Liver (tissue), 9 donors: ENCODE data around the gene LYST. TPM values are rescaled to one million over a fixed set of nuclear protein-coding genes. Genes with fewer than 3 reads are reported as not detected.

Source experiments
- DNase-seq: peaks from one replicate; pipeline ENCODE4 v3.0.0-alpha.2; 2017; ENCODE audit warnings: low spot score
- H3K27ac ChIP-seq, 2 donors: one replicate each; pipeline ENCODE4 v1.7.0; 2013; ENCODE audit warnings: inconsistent platforms in 2 of 2, low read length in 2 of 2, control low read depth in 1 of 2, low read depth in 1 of 2, mild to moderate bottlenecking in 1 of 2
- H3K27me3 ChIP-seq, 4 donors: one replicate each; pipeline versions ENCODE4 v1.6.1 to v1.7.0; 2013; ENCODE audit warnings: low read length in 3 of 4, inconsistent platforms in 1 of 4, mild to moderate bottlenecking in 1 of 4, moderate library complexity in 1 of 4; ENCODE audit not compliant: control insufficient read depth in 4 of 4, insufficient read depth in 4 of 4
- H3K36me3 ChIP-seq, 4 donors: one replicate each; pipeline versions ENCODE4 v1.6.1 to v1.7.0; 2013; ENCODE audit warnings: low read length in 3 of 4, mild to moderate bottlenecking in 3 of 4, low read depth in 1 of 4, moderate library complexity in 1 of 4; ENCODE audit not compliant: control insufficient read depth in 4 of 4, insufficient read depth in 3 of 4
- H3K4me1 ChIP-seq, 4 donors: one replicate each; pipeline versions ENCODE4 v1.6.1 to v1.7.0; 2013; ENCODE audit warnings: low read length in 3 of 4, mild to moderate bottlenecking in 3 of 4, moderate library complexity in 1 of 4; ENCODE audit not compliant: control insufficient read depth in 4 of 4, insufficient read depth in 4 of 4
- H3K4me3 ChIP-seq, 3 donors: one replicate each; pipeline versions ENCODE4 v1.6.1 to v1.7.0; 2013; ENCODE audit warnings: low read length in 3 of 3, control low read depth in 1 of 3, low read depth in 1 of 3, mild to moderate bottlenecking in 1 of 3
- H3K9ac ChIP-seq, 2 donors: one replicate each; pipeline ENCODE4 v1.7.0; 2013; ENCODE audit warnings: low read length in 2 of 2, mild to moderate bottlenecking in 2 of 2, moderate library complexity in 2 of 2, control low read depth in 1 of 2, low read depth in 1 of 2
- H3K9me3 ChIP-seq, 4 donors: one replicate each; pipeline versions ENCODE4 v1.6.1 to v1.7.0; 2013; ENCODE audit warnings: low read length in 3 of 4; ENCODE audit not compliant: control insufficient read depth in 4 of 4
- ATF3 ChIP-seq: IDR thresholded peaks from 2 replicates; pipeline ENCODE4 v1.6.1; 2016; ENCODE audit warnings: antibody characterized with exemption
- CTCF ChIP-seq: fragments of 150-350 bp; IDR thresholded peaks from 2 replicates; pipeline ENCODE4 v1.5.1; 2017; ENCODE audit warnings: improper control_type of control experiment, low read depth, low read length; ENCODE audit not compliant: missing input control
- EGR1 ChIP-seq, 2 donors: IDR thresholded peaks; 2 replicates each; pipeline ENCODE4 v1.6.1; 2016 to 2018; ENCODE audit warnings: antibody characterized with exemption in 2 of 2, low read depth in 2 of 2
- FOXA1 ChIP-seq: IDR thresholded peaks from 2 replicates; pipeline ENCODE4 v1.6.1; 2016; ENCODE audit warnings: antibody characterized with exemption
- FOXA2 ChIP-seq: IDR thresholded peaks from 2 replicates; pipeline ENCODE4 v1.6.1; 2016; ENCODE audit warnings: antibody characterized with exemption
- GABPA ChIP-seq, 2 donors: IDR thresholded peaks in 1 of 2; conservative IDR thresholded peaks in 1 of 2; 2 replicates each; pipeline ENCODE4 v1.6.1; 2016; ENCODE audit warnings: antibody characterized with exemption in 2 of 2, mild to moderate bottlenecking in 1 of 2, moderate library complexity in 1 of 2
- HNF4A ChIP-seq, 2 donors: conservative IDR thresholded peaks; 2 replicates each; pipeline ENCODE4 v1.6.1; 2016; ENCODE audit warnings: antibody characterized with exemption in 2 of 2, mild to moderate bottlenecking in 2 of 2
- HNF4G ChIP-seq: IDR thresholded peaks from 2 replicates; pipeline ENCODE4 v1.6.1; 2016; ENCODE audit warnings: antibody characterized with exemption
- JUND ChIP-seq, 2 donors: IDR thresholded peaks; 2 replicates each; pipeline ENCODE4 v1.6.1; 2016; ENCODE audit warnings: antibody characterized with exemption in 2 of 2
- MAX ChIP-seq: IDR thresholded peaks from 2 replicates; pipeline ENCODE4 v1.6.1; 2016; ENCODE audit warnings: antibody characterized with exemption
- NR2F2 ChIP-seq: IDR thresholded peaks from 2 replicates; pipeline ENCODE4 v1.6.1; 2016; ENCODE audit warnings: antibody characterized with exemption
- RAD21 ChIP-seq, 2 donors: IDR thresholded peaks; 2 replicates each; pipeline ENCODE4 v1.6.1; 2016; ENCODE audit warnings: antibody characterized with exemption in 2 of 2, mild to moderate bottlenecking in 2 of 2
- REST ChIP-seq: IDR thresholded peaks from 2 replicates; pipeline ENCODE4 v1.6.1; 2016; ENCODE audit warnings: antibody characterized with exemption, mild to moderate bottlenecking
- SP1 ChIP-seq: IDR thresholded peaks from 2 replicates; pipeline ENCODE4 v1.6.1; 2018; ENCODE audit warnings: antibody characterized with exemption, mild to moderate bottlenecking
- TAF1 ChIP-seq: conservative IDR thresholded peaks from 2 replicates; pipeline ENCODE4 v1.6.1; 2016; ENCODE audit warnings: antibody characterized with exemption, mild to moderate bottlenecking
- YY1 ChIP-seq: IDR thresholded peaks from 2 replicates; pipeline ENCODE4 v1.6.1; 2016; ENCODE audit warnings: antibody characterized with exemption, mild to moderate bottlenecking
- ZBTB33 ChIP-seq: IDR thresholded peaks from 2 replicates; pipeline ENCODE4 v1.6.1; 2016; ENCODE audit warnings: antibody characterized with exemption
- WGBS: extraction: QIAGEN DNeasy Blood & Tissue Kit; methylation state at CpG from one replicate; pipeline ENCODE4 v1.1.7; 2013; 5-methylcytosine and 5-hydroxymethylcytosine counted together
- polyA plus RNA-seq, 2 donors: library from polyadenylated mRNA; stranded (reverse) in 1 of 2; unstranded in 1 of 2; fragments of 200-250 nt in 1 of 2; fragments of >200 nt in 1 of 2; fragmentation: Nextera tagmentation in 1 of 2; extraction: Ambion mirVana in 1 of 2; gene quantifications; one replicate each; pipeline versions ENCODE4 v1.2.1 to v1.2.3, GENCODE V29; 2013 to 2015
- total RNA-seq, 2 donors: library from RNA; depleted of rRNA; stranded (reverse); fragments of >200 nt; gene quantifications; one replicate each; pipeline ENCODE4 v1.2.3, GENCODE V29; 2014
- donor health status: healthy.
- donor health status: healthy.
- donor health status: healthy.
- donor health status: healthy.
- donor health status: healthy.

The LYST gene
- total and polyA plus RNA-seq, 4 donors: 3.4 to 45.9 (median 14.2) TPM

GRCh38 chr1:235702412-235702811, 164.3 kb downstream of the LYST start:
- no peak for DNase-seq
- Histone ChIP-seq H3K27me3 (no peaks in the 10 kb centered on the region), H3K36me3 (peaks cover 1 to 23% (median 17%) of the 10 kb centered on the region in 4 donors), H3K9ac (no peak overlapping the region), H3K27ac (no peak overlapping the region), H3K4me1 (no peaks in the 10 kb centered on the region), H3K4me3 (no peak overlapping the region), H3K9me3 (no peaks in the 10 kb centered on the region)
- TF ChIP-seq YY1 (no peak), EGR1 (IDR thresholded peaks at IDR 0.05; ENCODE audit: low read depth in 2 of 2) (no peak), HNF4G (no peak), JUND (IDR thresholded peaks at IDR 0.05) (no peak), FOXA2 (no peak), GABPA (IDR thresholded peaks at IDR 0.05 in 1 of 2, conservative IDR thresholded peaks at IDR 0.05 in 1 of 2) (no peak), REST (no peak), CTCF (no peak), FOXA1 (no peak), ATF3 (no peak), ZBTB33 (no peak), RAD21 (IDR thresholded peaks at IDR 0.05) (no peak), MAX (no peak), HNF4A (conservative IDR thresholded peaks at IDR 0.05) (no peak), NR2F2 (no peak), SP1 (no peak), TAF1 (no peak)
- 93% methylated on average over 9 of the region's 9 CpGs for WGBS

- H3K4me1 ChIP-seq: no peaks in the 10 kb centered on the region
- no peak for DNase-seq
- H3K9me3 ChIP-seq: no peaks in the 10 kb centered on the region
- H3K27ac ChIP-seq: no peak overlapping the region
- H3K27me3 ChIP-seq: no peaks in the 10 kb centered on the region
- WGBS: 91% methylated on average over 2 of the region's 2 CpGs
- no peak for TF ChIP-seq GABPA (IDR thresholded peaks at IDR 0.05 in 1 of 2, conservative IDR thresholded peaks at IDR 0.05 in 1 of 2)
- TF ChIP-seq JUND (IDR thresholded peaks at IDR 0.05): no peak
- no peak for TF ChIP-seq HNF4G
- no peak for TF ChIP-seq MAX
- no peak for TF ChIP-seq FOXA2
- no peak for TF ChIP-seq REST
- no peak for TF ChIP-seq YY1
- no peak for TF ChIP-seq FOXA1
- TF ChIP-seq NR2F2: no peak
- TF ChIP-seq TAF1: no peak
- TF ChIP-seq EGR1 (IDR thresholded peaks at IDR 0.05; ENCODE audit: low read depth in 2 of 2): no peak
- no peak for TF ChIP-seq HNF4A (conservative IDR thresholded peaks at IDR 0.05)
- peaks cover 3 to 31% (median 22%) of the 10 kb centered on the region in 4 donors for H3K36me3 ChIP-seq
- H3K4me3 ChIP-seq: no peak overlapping the region
- no peak overlapping the region for H3K9ac ChIP-seq
Observed at GRCh38 chr1:235697508-235697907, 169.2 kb downstream of the LYST start.
